ENCODE measurements around the gene TM4SF1.
A peak's percentile ranks its signal among the peaks of the same experiment; 100 is the strongest.

The TM4SF1 gene

GRCh38 chr3:149377408-149378364 is at the start of gene TM4SF1:
TSS of gene TM4SF1 (minus strand) at chr3:149377649. CDS start at chr3:149377547, 102 bp downstream.
- peak; percentile 98 for FAIRE-seq

GRCh38 chr3:149426325-149426724 is 48.9 kb upstream of the TM4SF1 start:
- no peak for FAIRE-seq

GRCh38 chr3:149424918-149425317 is 47.5 kb upstream of the TM4SF1 start:
- FAIRE-seq = no peak

- FAIRE-seq = no peak
Measured at GRCh38 chr3:149421764-149422163, 44.3 kb upstream of the TM4SF1 start.

GRCh38 chr3:149419816-149420215 is 42.4 kb upstream of the TM4SF1 start:
- no peak for FAIRE-seq

GRCh38 chr3:149417727-149418126 is 40.3 kb upstream of the TM4SF1 start:
- FAIRE-seq = no peak

GRCh38 chr3:149417174-149417573 is 39.7 kb upstream of the TM4SF1 start:
- peak; percentile 52 for FAIRE-seq

GRCh38 chr3:149415484-149415883 is 38.0 kb upstream of the TM4SF1 start:
- no peak for FAIRE-seq

- FAIRE-seq = no peak
Measured at GRCh38 chr3:149414557-149415231, 37.2 kb upstream of the TM4SF1 start.

GRCh38 chr3:149411583-149411982 is 34.1 kb upstream of the TM4SF1 start:
- FAIRE-seq = no peak

GRCh38 chr3:149409351-149409750 is 31.9 kb upstream of the TM4SF1 start:
- FAIRE-seq = no peak

- FAIRE-seq = no peak
Measured at GRCh38 chr3:149407898-149408297, 30.4 kb upstream of the TM4SF1 start.

GRCh38 chr3:149406244-149406752 is 28.8 kb upstream of the TM4SF1 start:
- FAIRE-seq = no peak

GRCh38 chr3:149403443-149403842 is 26.0 kb upstream of the TM4SF1 start:
- no peak for FAIRE-seq

GRCh38 chr3:149402481-149402880 is 25.0 kb upstream of the TM4SF1 start:
- FAIRE-seq = no peak

GRCh38 chr3:149401926-149402310 is 24.5 kb upstream of the TM4SF1 start:
- FAIRE-seq = no peak

- no peak for FAIRE-seq
Measured at GRCh38 chr3:149401212-149401925, 23.9 kb upstream of the TM4SF1 start.

- FAIRE-seq = peak; percentile 58
Measured at GRCh38 chr3:149400645-149401044, 23.2 kb upstream of the TM4SF1 start.

- FAIRE-seq = no peak
Measured at GRCh38 chr3:149398296-149398695, 20.8 kb upstream of the TM4SF1 start.

GRCh38 chr3:149397528-149397927 is 20.1 kb upstream of the TM4SF1 start:
- FAIRE-seq = no peak

- FAIRE-seq = no peak
Measured at GRCh38 chr3:149396476-149396875, 19.0 kb upstream of the TM4SF1 start.

GRCh38 chr3:149395107-149396089 is 17.9 kb upstream of the TM4SF1 start:
- peak; percentile 97 for FAIRE-seq
